Measurements from ENCODE around the gene CYP1A2.
"Not testable (repeated sequence)": the region's sequence is repeated elsewhere in the genome, so short reads cannot be mapped to it uniquely, and the experiment has no call there.

Gene CYP1A2

GRCh38 chr15:74783808-74784175, 35.1 kb downstream of the CYP1A2 start:
- H3K27ac ChIP-seq: peak overlapping the region; percentile 83
- POLR2A ChIA-PET (ENCODE audit: low non-redundant PET): no interaction called here
- DNase-seq (ENCODE audit: low spot score): no peak
- TF ChIP-seq CTCF (conservative IDR thresholded peaks at IDR 0.05; ENCODE audit: low read depth): no peak
- CTCF ChIA-PET: interaction anchor here (0.7 to 1.6 kb wide), 5 partner anchors 9 to 167 kb away, joined by 3 to 7 read pairs (median 3); no protein-coding TSS in a partner anchor

- no peak for TF ChIP-seq CTCF (conservative IDR thresholded peaks at IDR 0.05; ENCODE audit: low read depth)
- CTCF ChIA-PET: interaction anchor here (0.7 to 1.4 kb wide), 4 partner anchors 8 to 117 kb away, joined by 3 to 7 read pairs (median 5); no protein-coding TSS in a partner anchor
- DNase-seq (ENCODE audit: low spot score): no peak
- POLR2A ChIA-PET (ENCODE audit: low non-redundant PET): no interaction called here
- peak overlapping the region; percentile 83 for H3K27ac ChIP-seq
Measured at GRCh38 chr15:74784426-74785193, 36.0 kb downstream of the CYP1A2 start.

- peak overlapping the region; percentile 63 for H3K27ac ChIP-seq
- CTCF ChIA-PET: interaction anchor here (0.7 kb wide), 1 partner anchor 14 kb away, joined by 3 read pairs; no protein-coding TSS in a partner anchor
- POLR2A ChIA-PET (ENCODE audit: low non-redundant PET): no interaction called here
Measured at GRCh38 chr15:74785194-74786032, 36.8 kb downstream of the CYP1A2 start.

GRCh38 chr15:74786081-74786480, 37.4 kb downstream of the CYP1A2 start:
- DNase-seq (ENCODE audit: low spot score); POLR2A ChIA-PET (ENCODE audit: low non-redundant PET): not testable (repeated sequence)
- CTCF ChIA-PET: interaction anchor here (0.7 to 1.1 kb wide), 2 partner anchors 14 to 17 kb away, joined by 3 read pairs; no protein-coding TSS in a partner anchor
- peak overlapping the region; percentile 63 for H3K27ac ChIP-seq

More at GRCh38 chr15:74785194-74786032, 36.8 kb downstream of the CYP1A2 start:
- no peak for DNase-seq (ENCODE audit: low spot score)
- TF ChIP-seq CTCF (conservative IDR thresholded peaks at IDR 0.05; ENCODE audit: low read depth): no peak

GRCh38 chr15:74786551-74787165, 38.0 kb downstream of the CYP1A2 start:
- ChIA-PET CTCF (interaction anchor here (0.8 to 1.1 kb wide), 2 partner anchors 14 to 18 kb away, joined by 3 to 4 read pairs; no protein-coding TSS in a partner anchor), POLR2A (ENCODE audit: low non-redundant PET) (no interaction called here)
- no peak for DNase-seq (ENCODE audit: low spot score)
- peak overlapping the region; percentile 63 for H3K27ac ChIP-seq
- TF ChIP-seq CTCF (conservative IDR thresholded peaks at IDR 0.05; ENCODE audit: low read depth): no peak

GRCh38 chr15:74787251-74788041, 38.8 kb downstream of the CYP1A2 start:
- DNase-seq (ENCODE audit: low spot score): no peak
- POLR2A ChIA-PET (ENCODE audit: low non-redundant PET): no interaction called here
- peak; percentile 23 for TF ChIP-seq CTCF (conservative IDR thresholded peaks at IDR 0.05; ENCODE audit: low read depth)
- peak overlapping the region; percentile 63 for H3K27ac ChIP-seq
- CTCF ChIA-PET: interaction anchor here (0.8 to 1.3 kb wide), 3 partner anchors 13 to 164 kb away, joined by 3 to 4 read pairs (median 3); no protein-coding TSS in a partner anchor
